ENCODE measurements around the gene CERS5.
"Not testable (repeated sequence)": the region's sequence is repeated elsewhere in the genome, so short reads cannot be mapped to it uniquely, and the experiment has no call there.

The CERS5 gene

GRCh38 chr12:50100561-50100960, 66.6 kb downstream of the CERS5 start:
- no peak for DNase-seq

GRCh38 chr12:50099302-50100008, 67.7 kb downstream of the CERS5 start:
- no peak for DNase-seq

GRCh38 chr12:50097952-50098351, 69.2 kb downstream of the CERS5 start:
- no peak for DNase-seq

- DNase-seq = no peak
Observed at GRCh38 chr12:50090391-50090790, 76.8 kb downstream of the CERS5 start.

GRCh38 chr12:50089730-50090129, 77.4 kb downstream of the CERS5 start:
- no peak for DNase-seq

GRCh38 chr12:50088577-50089335, 78.4 kb downstream of the CERS5 start:
- peak; percentile 22 to 48 for DNase-seq

- no peak for DNase-seq
Observed at GRCh38 chr12:50087995-50088394, 79.2 kb downstream of the CERS5 start.

- no peak for DNase-seq
Observed at GRCh38 chr12:50087151-50087550, 80.0 kb downstream of the CERS5 start.

- DNase-seq = no peak
Observed at GRCh38 chr12:50086148-50086547, 81.0 kb downstream of the CERS5 start.

- DNase-seq = no peak
Observed at GRCh38 chr12:50085615-50086072, 81.5 kb downstream of the CERS5 start.

GRCh38 chr12:50084775-50085614, 82.2 kb downstream of the CERS5 start, which contains the start of gene SMARCD1:
SMARCD1 (plus strand) TSS chr12:50085342; CDS start chr12:50085370, 28 bp downstream.
- DNase-seq = peak; percentile 91 to 94

GRCh38 chr12:50084409-50084774, 82.8 kb downstream of the CERS5 start:
- not testable (repeated sequence) for DNase-seq

GRCh38 chr12:50083301-50083700, 83.9 kb downstream of the CERS5 start:
- no peak for DNase-seq

GRCh38 chr12:50082644-50083043, 84.5 kb downstream of the CERS5 start:
- no peak for DNase-seq

- no peak for DNase-seq
Observed at GRCh38 chr12:50081096-50081808, 85.9 kb downstream of the CERS5 start.

- DNase-seq = no peak
Observed at GRCh38 chr12:50079771-50080170, 87.4 kb downstream of the CERS5 start.
